ACC112 (cell line): ENCODE results near the gene STUB1.

ENCODE experiments used
- H2AFZ ChIP-seq: fragments of 200-600 bp; sonication (generic); one replicate; pipeline ENCODE4 v1.6.0; 2017; ENCODE audit warnings: antibody characterized with exemption, low read length; ENCODE audit not compliant: unreplicated experiment
- H3K27ac ChIP-seq: fragments of 200-600 bp; sonication (generic); 2 replicates; pipeline ENCODE4 v1.5.1; 2014; ENCODE audit warnings: low read depth, mild to moderate bottlenecking, antibody characterized with exemption, low read length, moderate library complexity
- H3K27me3 ChIP-seq: fragments of 200-600 bp; sonication (generic); 2 replicates; pipeline ENCODE4 v1.6.1; 2014; ENCODE audit warnings: mild to moderate bottlenecking, antibody characterized with exemption, low read length, moderate library complexity, mixed read lengths; ENCODE audit not compliant: insufficient read depth
- H3K36me3 ChIP-seq: fragments of 200-600 bp; sonication (generic); 2 replicates; pipeline ENCODE4 v1.6.1; 2016; ENCODE audit warnings: mild to moderate bottlenecking, antibody characterized with exemption, low read length, moderate library complexity, mixed read lengths; ENCODE audit not compliant: insufficient read depth
- H3K4me1 ChIP-seq: fragments of 200-600 bp; sonication (generic); one replicate; pipeline ENCODE4 v1.6.1; 2016; ENCODE audit warnings: low read length, mixed read lengths; ENCODE audit not compliant: insufficient read depth, unreplicated experiment, control insufficient read depth
- H3K4me3 ChIP-seq: fragments of 200-600 bp; sonication (generic); 2 replicates; pipeline ENCODE4 v1.5.1; 2014; ENCODE audit warnings: mild to moderate bottlenecking, low read depth, low read length
- H3K79me2 ChIP-seq: fragments of 200-600 bp; sonication (generic); one replicate; pipeline ENCODE4 v1.6.0; 2016; ENCODE audit warnings: low read length; ENCODE audit not compliant: control insufficient read depth, unreplicated experiment, insufficient read depth

Gene STUB1

GRCh38 chr16:715477-716199 is 35.4 kb downstream of the STUB1 start:
- H3K4me3 ChIP-seq = peak overlapping the region; percentile 95
- no peaks in the 10 kb centered on the region for H3K36me3 ChIP-seq
- H3K27ac ChIP-seq = no peak overlapping the region
- no peaks in the 10 kb centered on the region for H3K79me2 ChIP-seq
- peaks cover 6% of the 10 kb centered on the region for H3K27me3 ChIP-seq
- peak overlapping the region; percentile 66 for H2AFZ ChIP-seq
- peaks cover 13% of the 10 kb centered on the region for H3K4me1 ChIP-seq

DNA sequence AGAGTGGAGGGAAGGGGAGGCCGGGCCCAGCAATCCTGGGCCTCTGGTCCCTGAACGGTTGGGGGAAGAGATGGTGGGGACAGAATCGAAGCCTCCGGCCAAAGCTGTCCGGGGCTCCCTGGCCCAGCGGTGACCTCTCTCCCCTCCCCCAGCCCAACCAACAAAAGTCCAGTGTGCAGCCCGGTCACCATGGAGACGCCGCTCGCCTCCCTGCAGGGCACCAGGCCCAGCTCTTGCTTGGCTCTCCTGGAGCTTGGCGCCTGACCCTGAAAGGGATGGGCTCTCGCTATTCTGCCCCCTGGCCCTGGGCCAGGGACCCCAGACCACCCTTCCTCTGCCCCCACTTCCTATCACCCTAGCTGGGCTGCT is 36.0 kb downstream of the STUB1 start:
- Histone ChIP-seq H3K36me3 (no peaks in the 10 kb centered on the region), H3K27me3 (peaks cover under 1% of the 10 kb centered on the region), H3K4me3 (peak overlapping the region; percentile 95), H3K4me1 (peaks cover 13% of the 10 kb centered on the region), H3K79me2 (no peaks in the 10 kb centered on the region), H2AFZ (no peak overlapping the region), H3K27ac (no peak overlapping the region)

GRCh38 chr16:716768-717325 is 36.6 kb downstream of the STUB1 start:
- Histone ChIP-seq H3K79me2 (no peaks in the 10 kb centered on the region), H3K27me3 (no peaks in the 10 kb centered on the region), H3K36me3 (no peaks in the 10 kb centered on the region), H3K27ac (no peak overlapping the region), H3K4me3 (peak overlapping the region; percentile 95; the same call in 1 of the 2 replicates), H2AFZ (no peak overlapping the region), H3K4me1 (peaks cover 17% of the 10 kb centered on the region)

- H3K4me3 ChIP-seq = no peak overlapping the region
- peaks cover 17% of the 10 kb centered on the region for H3K4me1 ChIP-seq
- no peaks in the 10 kb centered on the region for H3K27me3 ChIP-seq
- no peaks in the 10 kb centered on the region for H3K79me2 ChIP-seq
- no peaks in the 10 kb centered on the region for H3K36me3 ChIP-seq
- no peak overlapping the region for H2AFZ ChIP-seq
- H3K27ac ChIP-seq = no peak overlapping the region
Observed at GRCh38 chr16:717450-718245, 37.4 kb downstream of the STUB1 start.

- Histone ChIP-seq H2AFZ (no peak overlapping the region), H3K4me1 (peaks cover 17% of the 10 kb centered on the region), H3K79me2 (no peaks in the 10 kb centered on the region), H3K4me3 (no peak overlapping the region), H3K27me3 (no peaks in the 10 kb centered on the region), H3K27ac (no peak overlapping the region), H3K36me3 (no peaks in the 10 kb centered on the region)
Observed at GRCh38 chr16:718389-718788, 38.2 kb downstream of the STUB1 start.

GRCh38 chr16:718922-719321 is 38.7 kb downstream of the STUB1 start:
- Histone ChIP-seq H3K36me3 (no peaks in the 10 kb centered on the region), H3K4me3 (no peak overlapping the region; the same call in 1 of the 2 replicates), H3K79me2 (no peaks in the 10 kb centered on the region), H3K27me3 (no peaks in the 10 kb centered on the region), H3K4me1 (peaks cover 17% of the 10 kb centered on the region), H3K27ac (no peak overlapping the region), H2AFZ (no peak overlapping the region)

DNA sequence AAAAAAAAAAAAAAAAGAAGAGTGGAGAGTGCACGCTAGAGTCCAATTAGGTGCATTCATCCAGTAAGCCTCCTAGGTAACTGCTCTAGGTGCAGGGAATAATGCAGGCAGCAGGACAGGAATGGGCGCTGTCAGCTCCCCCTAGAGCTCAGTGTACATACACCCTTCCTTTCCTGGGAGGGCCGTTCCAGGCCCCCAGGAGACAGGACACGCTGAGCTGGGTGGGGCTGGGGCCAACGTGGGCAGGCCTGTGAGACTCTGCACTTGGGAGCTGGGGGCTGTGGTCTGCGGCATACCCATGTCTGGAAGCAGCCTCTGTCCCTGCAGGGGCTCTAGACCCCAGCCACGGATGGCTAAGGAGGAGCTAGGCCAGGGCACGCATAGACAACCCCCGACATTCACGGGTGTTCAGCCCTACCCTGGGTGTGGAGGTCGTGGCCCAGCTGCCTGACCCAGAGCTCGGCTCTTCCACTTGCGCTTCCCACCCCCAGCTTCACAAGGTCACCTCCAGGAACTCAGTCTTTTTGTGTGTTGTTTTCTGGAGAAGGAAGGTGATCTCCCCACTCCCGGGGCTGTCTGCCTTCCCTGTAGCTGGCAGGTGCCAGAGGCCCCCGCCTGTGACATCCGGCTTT is 39.7 kb downstream of the STUB1 start:
- H3K27me3 ChIP-seq = no peaks in the 10 kb centered on the region
- H3K27ac ChIP-seq = peak overlapping the region; percentile 57
- H3K36me3 ChIP-seq = no peaks in the 10 kb centered on the region
- no peak overlapping the region for H2AFZ ChIP-seq
- H3K79me2 ChIP-seq = no peaks in the 10 kb centered on the region
- peak overlapping the region; percentile 84 for H3K4me3 ChIP-seq
- H3K4me1 ChIP-seq = peaks cover 13% of the 10 kb centered on the region

DNA sequence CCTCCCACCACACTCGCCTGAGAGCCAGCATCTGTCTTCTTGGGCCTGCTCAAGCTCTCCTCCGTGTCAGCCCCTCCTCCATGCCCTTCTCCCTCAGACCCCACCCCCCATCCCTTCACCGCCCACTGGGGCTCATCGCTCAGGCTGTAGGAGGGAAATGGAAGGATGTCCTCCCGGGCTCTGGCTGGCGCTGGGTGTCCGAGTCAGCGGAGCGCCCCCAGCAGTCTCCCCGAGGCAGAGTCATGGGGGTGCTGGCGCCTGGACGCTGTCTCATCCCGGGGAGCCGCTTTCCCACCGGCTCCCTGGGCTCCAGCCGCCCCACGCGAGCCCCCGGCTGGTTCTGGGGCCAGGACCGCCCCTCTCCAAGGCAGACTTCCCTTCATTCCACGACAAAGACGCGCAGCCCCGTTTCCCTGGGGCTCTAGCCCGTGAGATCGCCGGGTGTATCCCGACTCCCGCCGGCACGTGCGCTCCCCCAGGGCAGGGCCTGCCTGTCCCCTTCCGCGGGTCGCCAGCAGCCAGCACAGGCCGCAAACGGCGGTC is 40.3 kb downstream of the STUB1 start:
- Histone ChIP-seq H3K27me3 (no peaks in the 10 kb centered on the region), H3K36me3 (no peaks in the 10 kb centered on the region), H3K79me2 (no peaks in the 10 kb centered on the region), H3K4me1 (peaks cover 13% of the 10 kb centered on the region), H2AFZ (peak overlapping the region; percentile 34), H3K27ac (peak overlapping the region; percentile 57), H3K4me3 (peak overlapping the region; percentile 84)

DNA sequence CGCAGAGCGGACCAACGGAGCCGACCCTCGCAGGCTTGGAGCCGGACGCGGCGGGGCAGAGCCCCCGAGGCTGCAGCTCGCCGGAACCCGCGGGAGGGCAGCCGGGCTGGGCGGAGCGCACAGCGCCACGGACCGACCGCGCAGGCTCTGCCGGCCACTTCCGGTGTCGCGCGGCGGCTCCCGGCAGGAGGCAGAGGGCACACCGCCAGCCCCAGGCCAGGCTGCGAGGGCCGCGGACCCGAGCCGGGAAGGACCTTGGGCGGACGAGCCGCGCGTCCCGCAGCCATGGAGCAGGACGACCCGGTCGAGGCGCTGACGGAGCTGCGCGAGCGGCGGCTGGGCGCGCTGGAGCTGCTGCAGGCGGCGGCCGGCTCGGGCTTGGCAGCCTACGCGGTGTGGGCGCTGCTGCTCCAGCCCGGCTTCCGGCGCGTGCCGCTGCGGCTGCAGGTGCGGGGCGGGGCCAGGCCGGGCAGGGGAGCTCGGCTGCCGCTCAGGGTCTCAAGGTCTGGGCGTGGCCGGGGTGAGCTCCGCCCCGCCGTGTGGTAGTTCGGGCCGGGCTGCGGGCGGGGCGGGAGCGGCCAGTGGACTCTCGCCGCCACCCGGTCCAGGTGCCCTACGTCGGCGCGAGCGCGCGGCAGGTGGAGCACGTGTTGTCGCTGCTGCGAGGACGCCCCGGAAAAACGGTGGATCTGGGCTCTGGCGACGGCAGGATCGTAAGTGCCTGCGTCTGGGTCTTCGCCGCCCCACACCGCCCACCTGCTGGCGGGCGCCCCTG is 41.0 kb downstream of the STUB1 start, which contains the start of gene ANTKMT:
ANTKMT (plus strand) TSS at position 157 of the 775 bp plus-strand sequence; CDS start at position 286, 129 bp downstream.
- Histone ChIP-seq H3K27me3 (no peaks in the 10 kb centered on the region), H3K79me2 (no peaks in the 10 kb centered on the region), H2AFZ (peak within 1 kb of the TSS; percentile 34), H3K4me1 (peaks cover 13% of the 10 kb centered on the region), H3K4me3 (peak within 1 kb of the TSS; percentile 84), H3K27ac (peak within 1 kb of the TSS; percentile 57), H3K36me3 (no peaks in the 10 kb centered on the region)
